B cell (primary cell): Measurements from ENCODE around the gene GALNT7.

ENCODE experiments used
- CTCF ChIP-seq: fragments of 200-600 bp; IDR thresholded peaks from one replicate; pipeline ENCODE4 v1.8.0; 2022; ENCODE audit warnings: antibody characterized with exemption, mild to moderate bottlenecking
- EZH2 ChIP-seq: IDR thresholded peaks from 2 replicates; pipeline ENCODE4 v1.6.1; 2012; ENCODE audit warnings: borderline replicate concordance, low read depth, mild to moderate bottlenecking, moderate library complexity, low read length; ENCODE audit not compliant: insufficient read depth, poor library complexity, severe bottlenecking

DNA sequence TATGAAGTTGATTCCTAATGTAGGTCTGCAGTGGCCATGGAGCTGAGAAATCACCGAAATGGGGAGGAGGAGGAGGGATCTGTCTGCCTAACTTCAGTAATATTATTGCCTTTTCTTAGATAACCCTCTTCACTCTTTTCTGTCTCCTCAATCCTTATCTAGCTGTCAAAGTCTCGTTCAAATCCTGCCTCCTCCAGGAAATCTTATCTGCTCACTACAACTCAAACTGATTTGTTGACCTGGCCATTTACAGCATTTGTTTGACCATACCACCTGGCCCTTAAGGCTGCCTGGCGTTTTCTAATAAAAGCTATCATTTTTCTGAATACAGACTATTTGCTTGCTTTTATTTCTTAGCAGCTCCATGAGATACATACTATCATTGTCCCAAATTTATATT lies 33.8 kb downstream of the GALNT7 start:
- no peak for TF ChIP-seq CTCF
- TF ChIP-seq EZH2, result no peak
